GM10248 (cell line): ENCODE data around the gene EPHA3.

Source experiments
- CTCF ChIA-PET: fragments of 300-600 bp; sonication (Branson Sonifier 250); formaldehyde crosslinking; extraction: SDS; loops from one replicate; lab custom pipeline; 2021; ENCODE audit warnings: antibody characterized with exemption; lab: Yijun Ruan, JAX
- POLR2A ChIA-PET: fragments of 350-650 bp; sonication (Branson Sonifier 250); formaldehyde crosslinking; extraction: SDS; loops from one replicate; lab custom pipeline; 2020; ENCODE audit warnings: antibody characterized with exemption; lab: Yijun Ruan, JAX
- DNase-seq: peaks from one replicate; pipeline ENCODE4 v3.0.0; 2012; ENCODE audit errors: extremely low spot score
- CTCF ChIP-seq: IDR thresholded peaks from 2 replicates; pipeline ENCODE4 v1.5.1; 2012; ENCODE audit warnings: mild to moderate bottlenecking, low read depth; ENCODE audit errors: extremely low read depth, missing control alignments, control extremely low read depth

Gene EPHA3

GRCh38 chr3:89312141-89312540 lies 204.7 kb downstream of the EPHA3 start:
- ChIA-PET CTCF (interaction anchor here (1.7 kb wide), 1 partner anchor 10 kb away, joined by 3 read pairs; no protein-coding TSS in a partner anchor), POLR2A (no interaction called here)
- no peak for TF ChIP-seq CTCF
- DNase-seq = no peak

- ChIA-PET CTCF (no interaction called here), POLR2A (no interaction called here)
- no peak for TF ChIP-seq CTCF
- no peak for DNase-seq
Observed at GRCh38 chr3:89314454-89315098, 207.2 kb downstream of the EPHA3 start.

GRCh38 chr3:89315750-89316470 lies 208.5 kb downstream of the EPHA3 start:
- DNase-seq = no peak
- POLR2A ChIA-PET = no interaction called here
- TF ChIP-seq CTCF = no peak
- CTCF ChIA-PET = no interaction called here

GRCh38 chr3:89320186-89320585 lies 212.8 kb downstream of the EPHA3 start:
- no peak for TF ChIP-seq CTCF
- no peak for DNase-seq
- POLR2A ChIA-PET = no interaction called here
- CTCF ChIA-PET = interaction anchor here (1.4 kb wide), 1 partner anchor 20 kb away, joined by 3 read pairs; no protein-coding TSS in a partner anchor

GRCh38 chr3:89326997-89327396 lies 219.6 kb downstream of the EPHA3 start:
- ChIA-PET POLR2A (no interaction called here), CTCF (no interaction called here)
- TF ChIP-seq CTCF = no peak
- DNase-seq = no peak

GRCh38 chr3:89332386-89332785 lies 225.0 kb downstream of the EPHA3 start:
- DNase-seq = no peak
- POLR2A ChIA-PET = no interaction called here
- CTCF ChIA-PET = interaction anchor here (1.2 to 1.9 kb wide), 3 partner anchors 8 to 13 kb away, joined by 4 to 6 read pairs (median 5); no protein-coding TSS in a partner anchor
- TF ChIP-seq CTCF = no peak
